NCI-H146 treated with DMSO at 0.1 percent for 48 hours (cell line): ENCODE data around the gene CLEC20A.
"Not testable (repeated sequence)": the region's sequence is repeated elsewhere in the genome, so short reads cannot be mapped to it uniquely, and the experiment has no call there.

Experiments
- DNase-seq: peaks from one replicate; lab custom pipeline; 2025; ENCODE audit not compliant: unreplicated experiment; lab: John Stamatoyannopoulos, UW

Gene CLEC20A

DNA sequence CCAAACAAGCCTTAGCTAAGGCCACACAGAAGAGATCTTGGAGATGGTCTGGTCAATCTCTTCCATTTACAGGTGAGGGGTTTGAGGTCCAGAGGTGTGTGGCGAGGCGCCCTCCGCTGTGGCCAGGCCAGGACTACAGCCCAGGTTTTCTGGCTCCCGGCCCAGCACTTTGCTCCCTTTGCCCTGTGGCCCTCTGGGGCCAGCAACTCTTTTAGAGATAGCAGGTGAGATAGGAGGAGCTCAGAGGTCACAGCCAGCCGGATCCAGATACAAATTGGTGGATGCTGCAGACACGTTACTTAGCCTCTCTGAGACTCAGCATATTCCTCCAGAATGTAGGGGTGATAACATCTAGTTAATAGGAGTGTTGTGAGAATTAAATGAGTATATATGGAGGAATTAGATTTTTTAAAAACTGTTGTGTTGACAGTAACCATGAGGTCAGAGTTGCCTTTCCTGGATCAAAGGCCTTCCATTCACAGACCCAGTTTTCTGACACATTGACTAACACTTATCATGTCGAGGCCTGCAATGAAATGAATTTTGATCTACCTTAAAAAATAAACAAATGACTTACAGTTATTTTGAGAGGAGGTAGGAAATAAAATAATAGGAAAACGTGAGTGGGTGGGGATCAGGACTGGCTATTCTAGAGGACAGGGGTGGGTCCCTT, 32.7 kb upstream of the CLEC20A start:
- no peak for DNase-seq

DNA sequence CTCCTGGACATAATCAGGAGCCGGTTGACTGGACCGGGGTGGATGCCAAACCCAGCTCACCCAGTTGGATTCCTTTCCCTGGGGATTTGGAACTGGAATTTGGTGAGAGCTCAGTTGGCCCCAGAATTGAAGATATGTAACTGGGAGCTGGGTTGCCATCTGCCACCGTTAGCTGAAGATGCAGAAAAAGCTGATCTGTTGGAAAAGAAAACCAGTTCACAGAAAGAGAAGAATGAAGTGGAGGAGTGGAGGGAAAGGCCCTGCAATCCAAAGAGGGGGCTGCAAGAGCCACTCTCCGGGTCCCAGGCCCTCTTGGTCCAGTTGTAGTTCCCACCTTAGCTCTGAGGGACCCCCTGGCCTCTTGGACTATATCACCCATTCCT, 32.2 kb upstream of the CLEC20A start:
- no peak for DNase-seq

DNA sequence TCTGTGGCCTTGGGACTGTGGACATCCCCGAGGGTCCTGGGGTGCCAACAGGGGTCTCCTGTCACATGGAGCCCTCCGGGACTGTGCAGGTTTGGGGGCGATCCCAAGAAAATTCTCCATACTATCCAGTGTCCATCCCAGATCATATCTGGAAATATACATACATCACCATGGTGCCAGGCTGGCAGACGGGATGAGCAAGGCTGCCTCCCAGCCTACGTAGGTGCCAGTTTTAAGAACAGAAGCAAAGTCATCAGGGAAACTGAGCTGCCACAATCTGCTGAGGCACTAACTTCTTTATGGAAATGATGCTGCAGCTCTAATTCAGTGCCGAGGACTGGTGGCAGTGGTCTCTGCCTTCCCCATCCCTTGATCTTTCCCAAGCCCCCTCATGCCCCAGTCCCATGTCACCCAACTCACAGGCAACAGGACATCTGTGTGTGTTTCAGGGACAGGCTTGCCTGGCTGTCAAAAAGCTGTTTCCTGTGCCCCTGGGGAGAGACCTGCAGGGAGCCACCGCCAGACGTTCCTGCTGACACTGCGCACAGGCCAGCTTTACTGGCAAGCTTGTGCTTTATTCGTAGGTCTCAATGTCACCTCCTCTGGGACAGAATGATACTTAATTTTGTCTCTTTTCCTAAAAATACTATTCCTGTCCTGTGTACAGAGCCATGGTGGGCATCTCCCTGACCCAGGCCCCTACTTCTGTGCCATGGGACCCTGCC, 31.6 kb upstream of the CLEC20A start:
- DNase-seq: peak; percentile 33

DNA sequence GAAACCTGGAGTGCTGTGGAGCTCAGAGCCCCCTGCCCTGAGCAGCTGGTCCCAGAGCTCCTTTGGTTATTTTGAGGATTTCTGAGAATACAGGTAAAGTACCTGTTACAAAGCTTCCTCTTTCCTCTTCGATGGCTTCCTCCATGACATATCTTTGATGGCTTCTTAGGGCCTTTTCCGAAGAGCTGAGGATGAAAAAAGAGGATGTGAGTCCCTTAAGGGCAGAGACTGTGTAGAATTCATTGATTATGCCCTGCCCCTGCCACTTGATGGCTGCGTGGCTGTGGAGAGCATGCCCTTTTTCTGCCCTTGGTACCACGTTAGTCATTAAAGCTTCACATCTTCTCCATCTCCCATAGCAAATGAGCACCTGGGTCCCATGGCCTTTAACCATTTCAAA, 30.4 kb upstream of the CLEC20A start:
- DNase-seq: no peak

DNA sequence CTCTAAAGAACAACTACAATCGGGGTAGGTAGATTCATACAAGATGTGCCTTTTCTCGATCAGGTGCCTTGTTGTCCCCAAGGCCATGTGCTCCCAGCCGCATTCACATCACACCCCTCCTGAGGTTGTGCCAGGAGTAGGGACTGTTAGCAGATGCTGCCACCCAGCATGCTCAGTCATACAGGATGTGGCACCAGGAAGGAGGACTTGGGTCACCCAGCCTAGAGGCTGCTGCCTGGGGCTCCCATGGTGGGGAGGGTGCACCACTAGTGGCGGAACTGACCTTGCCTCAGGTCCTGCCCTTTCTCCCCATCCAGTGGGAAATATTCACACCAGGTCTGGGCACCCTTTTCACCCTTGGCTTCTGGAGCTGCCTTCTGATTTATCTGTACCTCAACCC, 24.5 kb upstream of the CLEC20A start:
- no peak for DNase-seq

DNA sequence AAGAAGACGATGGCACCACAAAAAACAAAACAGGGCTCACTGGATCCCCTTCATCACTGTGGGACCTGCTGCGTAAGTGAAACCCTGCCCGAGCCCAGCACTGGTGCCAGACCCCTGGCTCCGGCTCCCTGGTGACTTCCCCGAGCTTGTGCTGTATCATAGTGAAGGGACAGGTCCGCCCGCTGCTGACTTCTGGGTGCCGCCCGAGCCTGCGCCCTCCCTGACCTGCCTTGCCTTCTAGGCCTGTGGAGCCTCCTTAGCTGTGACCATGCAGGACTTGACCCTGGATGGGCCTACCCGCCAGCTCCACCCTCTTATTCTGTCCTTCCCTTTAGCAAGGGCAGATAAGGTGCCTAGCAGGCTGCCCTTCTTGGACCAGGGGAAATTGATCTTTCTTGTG, 24.0 kb upstream of the CLEC20A start:
- no peak for DNase-seq

DNA sequence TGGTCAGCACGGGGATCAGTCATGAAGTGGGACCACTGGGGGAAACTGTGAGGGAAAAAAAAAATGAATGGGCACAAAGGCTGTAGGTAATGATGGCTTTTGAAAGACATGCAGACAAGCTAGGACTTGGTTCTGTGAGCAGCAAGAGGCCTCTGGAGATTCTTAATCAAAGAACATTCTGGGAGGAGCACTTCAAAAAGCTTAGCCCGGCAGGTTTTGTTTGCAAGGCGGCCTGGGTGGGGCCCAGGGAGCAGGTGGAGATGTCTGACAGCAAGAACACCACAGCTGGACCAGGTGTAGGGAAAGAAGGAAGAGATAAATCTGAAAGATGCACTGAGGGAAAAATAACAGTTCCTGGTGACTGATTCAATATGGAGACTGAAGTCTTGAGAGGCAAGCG, 22.1 kb upstream of the CLEC20A start:
- peak; percentile 36 for DNase-seq

DNA sequence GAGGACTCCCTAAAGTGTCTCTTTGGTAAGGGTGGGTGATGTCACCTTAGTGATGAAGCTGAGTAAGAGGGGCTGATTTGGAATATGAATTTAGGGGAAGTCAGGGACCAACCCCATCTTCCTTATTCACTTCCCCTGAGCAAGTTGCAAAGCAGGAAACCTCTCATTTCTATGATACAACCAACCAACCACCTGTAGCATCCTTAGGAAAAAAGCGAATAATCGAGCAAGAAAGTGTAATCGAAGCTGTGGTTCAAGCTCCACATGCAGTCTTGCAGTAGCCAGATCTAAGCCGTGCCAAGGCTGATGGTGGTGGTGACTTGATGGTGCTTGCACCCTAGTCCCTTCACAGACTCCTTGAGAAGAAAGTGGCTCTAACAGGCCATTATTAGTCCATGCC, 19.3 kb upstream of the CLEC20A start:
- DNase-seq: no peak

- DNase-seq: no peak
Observed at GRCh38 chr1:178513278-178513983, 16.7 kb upstream of the CLEC20A start.

GRCh38 chr1:178512566-178513277, 16.0 kb upstream of the CLEC20A start, which contains the start of gene TEX35:
TEX35 (plus strand) TSS chr1:178513109; CDS start chr1:178513189, 80 bp downstream.
- no peak for DNase-seq

DNA sequence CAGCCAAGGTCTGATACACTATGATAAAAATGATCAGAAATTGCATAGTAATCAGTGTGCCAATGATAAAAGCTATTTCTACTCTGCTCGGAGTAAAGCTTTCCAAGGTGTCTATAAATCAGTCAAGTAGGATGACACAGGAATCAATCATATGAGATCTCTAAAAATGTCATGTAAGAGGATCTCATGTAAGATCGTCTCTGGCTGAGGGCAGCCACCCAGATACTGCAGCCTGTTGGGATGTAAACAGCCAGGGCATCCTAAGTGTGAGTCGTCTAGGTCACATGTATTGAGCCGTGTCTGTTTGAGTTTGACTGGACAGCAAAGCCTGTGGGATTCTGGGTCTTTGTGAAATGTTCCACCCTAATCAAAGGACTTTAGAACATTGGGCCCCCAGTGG, 13.4 kb upstream of the CLEC20A start:
- DNase-seq: no peak

GRCh38 chr1:178509414-178510007, 12.7 kb upstream of the CLEC20A start:
- DNase-seq: no peak

- no peak for DNase-seq
Observed at GRCh38 chr1:178506669-178507068, 9.9 kb upstream of the CLEC20A start.

DNA sequence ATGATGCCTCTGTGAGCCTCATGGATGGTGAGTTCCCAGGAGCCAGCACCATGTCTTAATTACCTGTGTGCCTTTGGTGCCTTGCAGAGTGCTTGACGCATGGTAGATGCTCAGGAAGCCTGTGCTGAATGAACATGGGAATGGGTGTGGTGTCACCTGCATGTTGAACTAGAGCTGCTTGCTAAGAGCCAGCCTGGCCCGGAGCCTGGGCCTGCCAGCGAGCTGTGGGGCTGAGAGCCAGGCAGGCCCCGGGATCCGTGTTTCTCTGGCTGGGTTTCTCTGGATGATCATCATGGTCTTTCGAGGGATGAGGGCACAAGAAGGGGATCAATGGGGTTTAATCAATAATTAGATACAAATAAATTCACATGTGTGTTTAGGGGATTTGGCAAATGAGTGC, 9.4 kb upstream of the CLEC20A start:
- no peak for DNase-seq

- DNase-seq: no peak
Observed at GRCh38 chr1:178504286-178504685, 7.5 kb upstream of the CLEC20A start.

DNA sequence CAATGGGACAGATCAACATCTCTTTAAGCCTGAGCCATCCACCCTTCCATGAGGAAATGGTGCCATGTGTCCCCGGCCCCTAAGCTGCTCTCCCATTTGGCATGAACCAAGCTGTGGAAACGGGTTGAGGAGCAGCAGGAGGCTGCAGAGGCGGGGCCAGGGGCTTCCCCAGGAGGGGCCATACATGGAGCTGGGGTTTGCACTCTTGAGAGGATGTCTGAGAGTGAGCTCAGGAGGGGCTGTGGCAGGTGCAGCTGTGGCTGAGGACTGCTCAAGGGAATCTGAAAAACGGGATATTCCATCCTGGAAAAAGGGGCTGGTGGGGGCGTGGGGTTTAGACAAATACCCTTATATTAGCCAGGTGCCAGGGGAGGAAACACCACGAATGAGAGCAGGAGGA, 7.1 kb upstream of the CLEC20A start:
- DNase-seq: no peak

GRCh38 chr1:178503316-178503715, 6.6 kb upstream of the CLEC20A start:
- not testable (repeated sequence) for DNase-seq

GRCh38 chr1:178502856-178503255, 6.1 kb upstream of the CLEC20A start:
- no peak for DNase-seq

DNA sequence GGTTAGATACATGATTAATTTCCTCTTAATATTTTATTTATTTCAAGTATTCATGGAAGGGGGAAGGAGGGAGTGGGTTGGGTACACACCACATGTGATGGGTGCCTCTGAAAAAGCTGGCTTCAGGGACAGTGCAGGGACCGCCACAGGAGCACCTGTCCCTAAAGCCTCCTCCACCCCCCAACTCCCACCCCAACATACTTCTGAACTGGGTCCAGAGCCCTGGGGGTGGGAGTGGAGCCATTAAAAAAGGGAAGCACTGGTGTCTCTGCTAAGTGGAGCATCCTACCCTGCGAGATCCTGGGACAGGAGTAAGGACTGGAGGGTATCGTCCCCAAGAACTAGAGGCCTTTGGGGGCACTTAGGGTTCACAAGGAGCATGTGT, 5.6 kb upstream of the CLEC20A start:
- no peak for DNase-seq

- peak; percentile 50 for DNase-seq
Observed at GRCh38 chr1:178501705-178502329, 5.1 kb upstream of the CLEC20A start.
